Endodermal cell (in vitro differentiated cells): ENCODE measurements around the gene METTL24. TPM values are rescaled to one million over a fixed set of nuclear protein-coding genes. Genes with fewer than 3 reads are reported as not detected.

Experiments
- DNase-seq: peaks from one replicate; pipeline ENCODE4 v3.0.0-alpha.2; 2017
- H3K27ac ChIP-seq: 2 replicates; pipeline ENCODE4 v1.5.1; 2013; ENCODE audit warnings: mild to moderate bottlenecking, low read depth, low read length, moderate library complexity
- H3K27me3 ChIP-seq: 2 replicates; pipeline ENCODE4 v1.6.1; 2013; ENCODE audit warnings: mild to moderate bottlenecking, low read length, moderate library complexity; ENCODE audit not compliant: insufficient read depth, control insufficient read depth, poor library complexity, severe bottlenecking
- H3K36me3 ChIP-seq: 2 replicates; pipeline ENCODE4 v1.7.0; 2013; ENCODE audit warnings: mild to moderate bottlenecking, low read length, moderate library complexity; ENCODE audit not compliant: control insufficient read depth, insufficient read depth
- H3K4me1 ChIP-seq: one replicate; pipeline ENCODE4 v1.7.0; 2013; ENCODE audit warnings: low read length; ENCODE audit not compliant: control insufficient read depth, insufficient read depth
- H3K4me3 ChIP-seq: 2 replicates; pipeline ENCODE4 v1.5.1; 2013; ENCODE audit warnings: mild to moderate bottlenecking, low read length, moderate library complexity
- H3K9ac ChIP-seq: 2 replicates; pipeline ENCODE4 v1.6.1; 2013; ENCODE audit warnings: mild to moderate bottlenecking, low read length, moderate library complexity; ENCODE audit not compliant: poor library complexity, severe bottlenecking; ENCODE audit errors: extremely low read depth
- H3K9me3 ChIP-seq: 2 replicates; pipeline ENCODE4 v1.6.1; 2013; ENCODE audit warnings: mild to moderate bottlenecking, low read length, moderate library complexity; ENCODE audit not compliant: control insufficient read depth
- H3K27ac Mint-ChIP-seq: 2 replicates; pipeline ENCODE4 v1.8.0; 2020; ENCODE audit warnings: mixed read lengths
- H3K27me3 Mint-ChIP-seq: 2 replicates; pipeline ENCODE4 v1.8.0; 2021; ENCODE audit warnings: mild to moderate bottlenecking, mixed read lengths; ENCODE audit not compliant: insufficient read depth
- H3K36me3 Mint-ChIP-seq: 2 replicates; pipeline ENCODE4 v1.8.0; 2020; ENCODE audit warnings: low read depth, mixed read lengths
- H3K4me1 Mint-ChIP-seq: 2 replicates; pipeline ENCODE4 v1.8.0; 2020; ENCODE audit warnings: mixed read lengths
- H3K4me3 Mint-ChIP-seq: 2 replicates; pipeline ENCODE4 v1.8.0; 2020; ENCODE audit warnings: mild to moderate bottlenecking, moderate library complexity, mixed read lengths
- H3K9me3 Mint-ChIP-seq: 2 replicates; pipeline ENCODE4 v1.8.0; 2020; ENCODE audit warnings: mild to moderate bottlenecking, mixed read lengths
- WGBS, 2 experiments: methylation state at CpG; one replicate each; pipeline versions ENCODE4 v1.1.5 to v1.1.7; 2013; ENCODE audit warnings: missing lambda C conversion rate in 2 of 2, mixed read lengths in 1 of 2; ENCODE audit not compliant: insufficient coverage in 1 of 2, insufficient read length in 1 of 2; 5-methylcytosine and 5-hydroxymethylcytosine counted together
- total RNA-seq, 2 donors: library from RNA; stranded (reverse); fragmentation: NEBNext Ultra II Directional in 1 of 2; extraction: Animal tissue kit (Norgen Biotek cat#: 25700) in 1 of 2; gene quantifications; 2 replicates in 1 of 2; 3 replicates in 1 of 2; pipeline ENCODE4 v1.2.1, GENCODE V29; 2021
- TF ChIP-seq, protein P1 (sequence below): fragments of 200-600 bp; sonication (generic); conservative IDR thresholded peaks from 2 replicates; pipeline ENCODE4 v1.5.0; 2021; ENCODE audit warnings: antibody characterized with exemption, mild to moderate bottlenecking

The METTL24 gene
- total RNA-seq, 2 donors from 2014 or later: 0.24 to 1.3 TPM

- no peaks in the 10 kb centered on the region for H3K4me1 ChIP-seq
- H3K9me3 Mint-ChIP-seq: no peaks in the 10 kb centered on the region
- H3K4me3 ChIP-seq: no peak overlapping the region
- no peak overlapping the region for H3K27ac ChIP-seq
- no peaks in the 10 kb centered on the region for H3K36me3 ChIP-seq
- H3K4me1 Mint-ChIP-seq: no peaks in the 10 kb centered on the region
- H3K9ac ChIP-seq: no peak overlapping the region
- no peaks in the 10 kb centered on the region for H3K27me3 ChIP-seq
- H3K4me3 Mint-ChIP-seq: no peak overlapping the region
- no peak overlapping the region for H3K27ac Mint-ChIP-seq
- WGBS, 2 experiments: 93 to 96% methylated on average over 4 to 18 of the region's 18 CpGs
- DNase-seq: no peak
- H3K27me3 Mint-ChIP-seq: no peaks in the 10 kb centered on the region
- H3K36me3 Mint-ChIP-seq: no peaks in the 10 kb centered on the region
- TF ChIP-seq, protein P1, sequence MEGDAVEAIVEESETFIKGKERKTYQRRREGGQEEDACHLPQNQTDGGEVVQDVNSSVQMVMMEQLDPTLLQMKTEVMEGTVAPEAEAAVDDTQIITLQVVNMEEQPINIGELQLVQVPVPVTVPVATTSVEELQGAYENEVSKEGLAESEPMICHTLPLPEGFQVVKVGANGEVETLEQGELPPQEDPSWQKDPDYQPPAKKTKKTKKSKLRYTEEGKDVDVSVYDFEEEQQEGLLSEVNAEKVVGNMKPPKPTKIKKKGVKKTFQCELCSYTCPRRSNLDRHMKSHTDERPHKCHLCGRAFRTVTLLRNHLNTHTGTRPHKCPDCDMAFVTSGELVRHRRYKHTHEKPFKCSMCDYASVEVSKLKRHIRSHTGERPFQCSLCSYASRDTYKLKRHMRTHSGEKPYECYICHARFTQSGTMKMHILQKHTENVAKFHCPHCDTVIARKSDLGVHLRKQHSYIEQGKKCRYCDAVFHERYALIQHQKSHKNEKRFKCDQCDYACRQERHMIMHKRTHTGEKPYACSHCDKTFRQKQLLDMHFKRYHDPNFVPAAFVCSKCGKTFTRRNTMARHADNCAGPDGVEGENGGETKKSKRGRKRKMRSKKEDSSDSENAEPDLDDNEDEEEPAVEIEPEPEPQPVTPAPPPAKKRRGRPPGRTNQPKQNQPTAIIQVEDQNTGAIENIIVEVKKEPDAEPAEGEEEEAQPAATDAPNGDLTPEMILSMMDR: no peak
- no peaks in the 10 kb centered on the region for H3K9me3 ChIP-seq
Measured at GRCh38 chr6:110400208-110400607, 42.1 kb upstream of the METTL24 start.

DNA sequence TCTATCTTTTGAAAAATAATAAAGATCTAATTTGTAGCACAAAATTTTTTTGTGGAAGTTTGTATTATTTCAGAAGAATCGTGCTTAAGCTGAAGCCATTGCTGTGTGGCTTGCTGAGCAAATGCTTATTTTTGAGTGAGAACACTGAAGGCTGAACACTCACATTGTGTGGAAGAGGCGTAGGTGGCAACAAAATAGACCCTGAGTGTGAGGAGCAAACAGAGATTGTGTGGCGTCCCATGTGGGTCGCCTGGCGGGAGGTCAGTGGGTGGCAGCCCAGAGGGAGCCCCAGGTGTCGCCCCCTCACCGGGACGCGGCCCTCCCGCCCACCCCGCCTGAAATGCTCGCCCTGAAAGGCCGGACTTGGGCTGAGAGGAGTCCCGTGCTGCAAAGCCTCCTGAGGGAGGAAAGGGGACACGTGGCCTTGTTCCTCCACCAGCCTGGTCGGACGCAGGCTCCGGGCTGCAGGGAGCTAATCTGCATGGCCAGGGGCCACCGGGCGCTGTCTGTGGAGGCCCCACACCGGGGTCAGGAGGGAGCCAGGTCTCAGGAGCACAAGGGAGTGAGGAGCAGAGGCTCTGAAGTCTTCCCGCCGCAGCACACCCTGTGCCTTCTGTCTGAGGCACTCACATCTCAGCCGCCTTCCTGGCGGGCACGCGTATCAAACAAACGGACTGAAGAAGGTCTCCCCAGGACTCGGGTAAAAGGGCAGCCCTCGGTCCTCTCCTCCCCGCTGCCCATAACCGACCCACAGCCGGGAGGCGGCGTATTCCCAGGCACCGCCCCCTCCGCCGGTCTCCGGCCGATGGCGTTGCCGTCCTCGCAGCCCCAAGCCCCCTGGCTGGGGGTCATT is 41.3 kb upstream of the METTL24 start:
- Mint-ChIP-seq H3K4me1 (no peaks in the 10 kb centered on the region), H3K27ac (no peak overlapping the region), H3K27me3 (no peaks in the 10 kb centered on the region), H3K9me3 (no peaks in the 10 kb centered on the region), H3K4me3 (no peak overlapping the region), H3K36me3 (no peaks in the 10 kb centered on the region)
- Histone ChIP-seq H3K27ac (no peak overlapping the region), H3K27me3 (no peaks in the 10 kb centered on the region), H3K9me3 (no peaks in the 10 kb centered on the region), H3K9ac (no peak overlapping the region), H3K36me3 (no peaks in the 10 kb centered on the region), H3K4me1 (no peaks in the 10 kb centered on the region), H3K4me3 (no peak overlapping the region)
- no peak for DNase-seq
- 93 to 95% methylated on average over 22 to 43 of the region's 43 CpGs for WGBS, 2 experiments
- TF ChIP-seq, protein P1: no peak

- no peak overlapping the region for H3K4me3 Mint-ChIP-seq
- WGBS, 2 experiments: 96 to 100% methylated on average over 1 to 4 of the region's 4 CpGs
- H3K36me3 ChIP-seq: no peaks in the 10 kb centered on the region
- H3K27ac ChIP-seq: no peak overlapping the region
- no peak overlapping the region for H3K4me3 ChIP-seq
- H3K27me3 Mint-ChIP-seq: no peaks in the 10 kb centered on the region
- TF ChIP-seq, protein P1: no peak
- no peaks in the 10 kb centered on the region for H3K9me3 ChIP-seq
- H3K36me3 Mint-ChIP-seq: no peaks in the 10 kb centered on the region
- DNase-seq: no peak
- no peaks in the 10 kb centered on the region for H3K9me3 Mint-ChIP-seq
- no peaks in the 10 kb centered on the region for H3K27me3 ChIP-seq
- H3K9ac ChIP-seq: no peak overlapping the region
- no peaks in the 10 kb centered on the region for H3K4me1 Mint-ChIP-seq
- no peaks in the 10 kb centered on the region for H3K4me1 ChIP-seq
- no peak overlapping the region for H3K27ac Mint-ChIP-seq
Measured at GRCh38 chr6:110398778-110399177, 40.6 kb upstream of the METTL24 start.
